Right renal cortex interstitium (tissue), 3 donors: Measurements from ENCODE around the gene JAZF1. TPM values are rescaled to one million over a fixed set of nuclear protein-coding genes. Genes with fewer than 3 reads are reported as not detected.

Experiments used
- DNase-seq, 3 donors: peaks; one replicate each; pipeline ENCODE4 v3.0.0-alpha.2; 2013; ENCODE audit warnings: low read depth in 3 of 3, low spot score in 2 of 3
- polyA plus RNA-seq, 3 donors: library from polyadenylated mRNA; unstranded; fragments of 120-200 nt; gene quantifications; one replicate each; pipeline ENCODE4 v1.2.1, GENCODE V29; 2013; ENCODE audit not compliant: insufficient read length in 3 of 3

The JAZF1 gene
- polyA plus RNA-seq, 3 donors, result 12.2 to 16.1 (median 14.1) TPM

DNA sequence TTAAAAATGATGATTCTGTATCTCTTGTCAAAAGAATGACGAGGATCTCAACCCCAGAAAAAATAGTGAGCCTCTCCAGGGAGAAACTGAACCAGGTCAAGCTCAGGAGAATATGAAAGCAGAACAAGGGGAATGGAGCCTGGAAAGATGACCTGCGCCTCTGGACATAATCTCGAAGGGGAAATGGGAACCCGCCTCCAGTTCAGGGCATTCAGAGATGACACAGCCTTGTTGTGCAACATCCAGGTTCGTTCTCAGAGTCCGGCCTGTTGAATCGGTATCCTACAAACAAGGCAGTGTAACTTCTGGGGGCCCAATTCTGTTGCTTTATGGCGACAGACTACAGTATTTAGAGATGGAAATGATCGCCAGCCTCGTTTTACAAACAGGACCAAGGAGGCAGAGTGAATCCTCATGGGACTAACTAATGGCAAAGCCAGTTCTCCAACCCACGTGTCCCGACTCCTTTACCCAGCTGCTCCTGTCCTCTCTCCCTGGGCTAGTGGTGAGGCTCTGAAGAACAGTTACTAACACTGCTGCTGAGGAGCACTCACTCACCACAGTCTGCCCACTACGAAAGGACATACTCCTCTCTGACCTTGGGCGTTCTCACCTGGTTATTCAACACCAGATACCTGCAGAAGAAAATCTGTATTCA is 67.6 kb downstream of the JAZF1 start:
- DNase-seq, result no peak

DNA sequence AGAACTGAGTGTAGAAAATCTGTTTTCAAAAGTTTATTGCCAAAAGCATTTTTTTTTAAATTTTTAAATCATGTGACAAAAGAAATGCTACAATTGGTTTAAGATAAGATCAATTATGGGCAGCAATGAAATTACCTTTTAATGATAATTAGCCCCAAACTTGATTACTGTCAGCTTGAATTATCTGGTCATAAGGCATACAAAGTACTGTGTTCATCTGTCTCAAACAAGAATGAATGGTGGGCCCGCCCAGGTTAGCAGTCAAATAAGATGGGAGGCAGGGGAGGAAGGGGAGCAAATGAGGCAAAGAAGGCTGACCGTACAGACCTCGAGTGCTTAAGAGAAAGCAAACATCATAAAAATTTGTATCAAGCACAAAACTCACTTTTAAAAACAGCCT is 68.1 kb downstream of the JAZF1 start:
- DNase-seq, result no peak

DNA sequence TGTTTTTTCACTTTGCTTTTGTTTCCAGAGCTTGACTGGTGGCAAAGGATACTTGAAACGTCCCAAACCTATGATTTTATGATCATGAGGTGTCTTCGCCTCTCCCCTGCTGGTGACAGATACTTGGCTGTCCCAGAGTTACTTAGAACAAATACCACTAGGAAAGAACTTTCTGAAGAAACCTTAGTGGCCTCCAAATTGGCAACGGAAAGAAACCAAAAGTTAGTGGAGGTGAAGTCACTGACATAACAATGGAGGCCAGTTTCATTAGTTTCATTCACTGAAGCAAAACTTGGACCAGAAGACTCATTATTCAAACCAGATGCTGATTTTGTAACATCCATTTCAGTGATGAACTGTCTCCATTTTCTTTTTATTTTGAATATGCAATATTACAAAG is 68.6 kb downstream of the JAZF1 start:
- DNase-seq, result no peak

DNA sequence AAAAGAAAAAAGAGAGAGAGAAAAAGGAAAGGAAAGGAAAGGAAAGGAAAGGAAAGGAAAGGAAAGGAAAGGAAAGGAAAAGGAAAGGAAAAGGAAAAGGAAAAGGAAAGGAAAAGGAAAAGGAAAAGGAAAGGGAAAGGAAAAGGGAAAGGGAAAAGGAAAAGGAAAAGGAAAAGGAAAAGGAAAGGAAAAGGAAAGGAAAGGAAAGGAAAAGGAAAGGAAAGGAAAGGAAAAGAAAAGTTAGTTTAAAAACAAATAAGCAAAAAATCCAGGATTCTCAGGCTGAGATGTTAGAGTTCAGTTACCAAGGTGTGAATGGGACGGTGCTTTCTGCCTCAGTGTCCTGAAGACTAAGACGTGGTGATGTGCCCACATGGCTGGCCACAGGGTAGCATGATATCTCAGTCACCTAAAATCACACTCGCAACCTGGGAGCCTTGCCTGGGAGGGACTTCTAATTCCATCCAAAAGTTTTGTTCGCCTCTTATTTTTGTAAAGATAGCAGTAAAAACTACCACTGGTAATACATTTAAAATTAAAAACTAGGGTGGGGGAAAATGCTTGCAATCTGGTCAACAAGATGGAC is 70.1 kb downstream of the JAZF1 start:
- DNase-seq, result no peak

DNA sequence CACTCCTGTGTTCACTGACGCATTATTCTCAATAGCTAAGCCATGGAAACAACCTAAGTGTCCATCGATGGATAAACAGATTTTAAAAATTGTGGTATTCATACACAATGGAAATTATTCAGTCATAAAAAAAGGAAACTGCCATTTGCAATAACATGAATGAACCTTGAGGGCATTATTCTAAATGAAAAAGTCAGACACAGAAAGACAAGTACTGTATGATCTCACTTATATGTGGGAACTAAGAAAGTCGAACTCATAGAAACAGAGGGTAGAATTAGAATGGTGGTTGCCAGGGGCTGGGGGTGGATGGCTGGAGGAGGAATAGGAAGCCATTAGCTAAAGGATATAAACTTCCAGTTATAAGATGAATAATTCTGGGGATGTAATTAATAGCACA is 71.8 kb downstream of the JAZF1 start:
- DNase-seq, result no peak

DNA sequence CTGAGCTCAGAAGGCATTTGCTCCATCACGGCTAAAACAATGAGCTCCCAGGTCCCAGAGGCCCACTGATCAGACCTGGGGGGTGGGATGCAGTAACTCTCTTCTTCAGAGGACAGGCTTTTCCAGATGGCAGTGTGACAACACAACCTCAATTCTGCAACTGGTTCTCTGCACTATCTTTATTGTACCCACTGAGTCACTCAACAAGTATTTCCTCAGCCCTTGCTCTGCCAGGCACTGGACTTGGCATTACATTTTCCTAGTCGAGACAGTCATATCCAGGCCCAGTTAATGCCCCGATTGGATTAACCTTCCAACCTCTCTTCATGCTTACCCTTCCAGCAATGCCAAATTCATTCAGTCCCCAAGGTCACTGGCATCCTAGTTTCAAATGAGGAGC is 72.6 kb downstream of the JAZF1 start:
- no peak for DNase-seq

DNA sequence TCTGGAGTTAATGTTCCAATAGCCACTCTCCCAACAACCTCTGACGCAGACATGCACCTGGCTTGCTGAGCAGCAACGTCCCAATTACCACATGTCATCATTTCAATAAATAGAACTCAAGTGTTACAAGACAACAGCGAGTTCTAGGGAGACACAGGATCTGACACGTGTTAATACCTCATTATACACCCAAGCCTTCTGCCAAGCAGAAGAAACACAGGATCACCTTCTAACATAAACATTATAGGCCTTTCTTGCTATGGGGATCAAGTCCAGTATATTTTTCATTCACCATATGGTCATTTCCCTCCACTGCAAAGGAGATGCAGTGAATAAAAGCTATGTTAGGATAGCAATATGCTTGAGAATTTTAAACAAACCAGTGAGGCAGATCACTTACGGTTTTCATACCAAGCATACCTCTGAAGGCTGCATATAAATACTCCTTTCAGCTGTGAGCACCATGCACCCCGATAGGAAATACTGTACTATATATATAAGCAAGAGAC is 74.2 kb downstream of the JAZF1 start:
- DNase-seq, result no peak

DNA sequence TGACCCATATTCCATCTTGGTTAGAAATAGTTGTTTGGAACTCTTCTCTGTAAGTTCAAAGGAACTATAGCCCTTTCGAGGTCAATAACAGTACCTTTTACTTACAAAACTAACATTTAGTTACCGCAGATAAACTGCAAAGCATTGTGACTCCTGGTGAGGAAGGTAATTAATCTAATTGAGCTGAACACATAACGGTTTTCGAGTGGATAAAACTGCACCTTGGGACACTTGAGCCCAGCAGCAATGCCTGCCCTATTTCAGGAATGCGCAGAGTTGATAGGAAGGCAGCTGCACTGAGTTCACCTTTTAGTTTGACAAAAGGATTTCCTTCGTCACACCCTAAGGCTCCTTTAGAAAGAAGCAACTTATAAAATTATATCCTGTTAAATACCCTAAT is 75.4 kb downstream of the JAZF1 start:
- no peak for DNase-seq

DNA sequence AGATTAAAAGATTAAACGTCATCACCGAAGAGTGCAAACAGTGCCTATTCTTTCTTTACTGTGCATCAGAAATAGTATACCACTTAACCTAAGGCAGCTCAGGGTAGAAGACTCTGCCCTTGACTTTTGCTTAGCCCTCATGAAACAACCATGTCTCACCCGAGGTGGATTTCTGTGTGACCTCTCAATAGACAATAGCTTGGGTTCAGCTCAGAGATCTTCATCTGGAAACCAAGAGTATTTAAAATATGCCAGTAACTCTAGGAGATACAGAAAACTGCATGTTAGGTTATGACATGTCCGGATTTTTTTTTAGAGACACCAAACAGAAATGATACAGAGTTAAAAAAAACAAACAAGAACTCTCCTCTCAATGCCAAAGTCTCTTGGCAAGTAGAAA is 75.8 kb downstream of the JAZF1 start:
- DNase-seq, result no peak

DNA sequence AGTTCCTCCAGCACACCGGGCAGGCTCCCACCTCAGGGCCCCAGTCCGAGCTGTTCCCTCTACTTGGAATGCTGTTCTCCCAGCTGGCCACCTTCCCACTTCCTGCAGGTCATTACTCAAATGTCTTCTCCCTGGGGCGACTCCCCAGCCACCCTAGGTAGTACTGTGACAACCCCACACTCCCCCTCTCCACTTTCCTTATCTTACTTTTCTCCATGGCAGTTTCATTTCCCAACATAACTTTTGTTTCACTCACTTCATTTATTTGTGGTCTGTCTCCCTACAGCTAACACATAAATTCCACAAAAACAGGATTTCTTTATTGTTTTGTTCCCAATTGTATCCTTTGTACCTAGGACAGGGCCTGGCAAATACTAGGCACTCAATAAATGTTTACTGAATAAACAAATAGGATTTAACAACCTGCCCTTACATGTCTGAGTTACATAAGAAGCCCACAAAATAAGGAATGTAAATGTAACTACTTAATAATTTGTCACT is 76.5 kb downstream of the JAZF1 start:
- DNase-seq, result no peak

DNA sequence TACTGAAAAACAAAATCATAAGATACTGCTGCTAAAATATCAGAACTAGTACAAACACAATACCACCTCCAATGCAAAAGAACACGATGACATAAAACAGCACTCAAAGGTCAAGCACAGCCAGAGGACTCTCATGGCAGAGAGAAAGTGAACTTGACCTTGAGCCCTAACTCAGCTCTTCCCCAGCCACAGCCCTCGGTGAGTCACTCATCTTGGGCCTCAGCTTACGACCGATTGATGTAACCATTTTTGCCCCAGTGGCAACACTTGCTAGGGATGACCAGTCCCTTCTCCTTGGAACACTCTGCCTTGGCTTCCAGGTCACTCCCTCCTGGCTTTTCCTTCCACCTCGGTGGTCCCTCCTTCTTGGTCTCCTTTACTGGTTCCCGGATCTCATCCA is 77.8 kb downstream of the JAZF1 start:
- DNase-seq, result no peak

DNA sequence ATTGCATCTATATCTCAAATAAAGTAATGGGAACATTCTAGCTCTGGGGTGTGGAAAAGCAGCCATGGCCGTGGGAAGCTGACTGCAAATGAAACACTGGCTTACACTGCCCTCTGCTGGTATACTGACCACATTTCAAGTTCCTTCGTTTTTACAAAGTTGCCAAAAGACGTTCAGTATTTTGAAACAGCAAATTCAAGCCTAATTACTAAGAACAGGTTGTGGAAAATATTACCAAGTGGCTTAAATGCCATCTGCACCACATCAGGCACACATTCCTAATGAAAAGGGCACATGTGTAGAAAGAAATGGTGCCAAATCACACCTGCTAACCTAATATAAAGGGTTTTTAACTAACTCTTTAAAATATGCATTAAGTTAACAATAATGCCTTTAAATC is 83.9 kb downstream of the JAZF1 start:
- peak in 2 of 3 donors; percentile 32 to 50 for DNase-seq

DNA sequence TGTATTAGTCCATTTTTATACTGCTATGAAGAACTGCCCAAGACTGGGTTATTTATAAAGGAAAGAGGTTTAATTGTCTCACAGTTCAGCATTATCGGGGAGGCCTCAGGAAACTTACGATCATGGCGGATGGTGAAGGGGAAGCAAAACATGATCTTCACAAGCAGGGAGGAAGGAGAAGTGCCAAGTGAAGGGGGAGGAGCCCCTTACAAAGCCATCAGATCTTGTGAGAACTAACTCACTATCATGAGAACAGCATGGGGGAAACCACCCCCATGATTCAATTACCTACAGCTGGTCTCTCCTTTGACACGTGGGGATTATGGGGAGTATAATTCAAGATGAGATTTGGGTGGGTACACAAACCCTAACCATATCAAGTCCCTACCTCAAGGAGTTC is 85.4 kb downstream of the JAZF1 start:
- no peak for DNase-seq

DNA sequence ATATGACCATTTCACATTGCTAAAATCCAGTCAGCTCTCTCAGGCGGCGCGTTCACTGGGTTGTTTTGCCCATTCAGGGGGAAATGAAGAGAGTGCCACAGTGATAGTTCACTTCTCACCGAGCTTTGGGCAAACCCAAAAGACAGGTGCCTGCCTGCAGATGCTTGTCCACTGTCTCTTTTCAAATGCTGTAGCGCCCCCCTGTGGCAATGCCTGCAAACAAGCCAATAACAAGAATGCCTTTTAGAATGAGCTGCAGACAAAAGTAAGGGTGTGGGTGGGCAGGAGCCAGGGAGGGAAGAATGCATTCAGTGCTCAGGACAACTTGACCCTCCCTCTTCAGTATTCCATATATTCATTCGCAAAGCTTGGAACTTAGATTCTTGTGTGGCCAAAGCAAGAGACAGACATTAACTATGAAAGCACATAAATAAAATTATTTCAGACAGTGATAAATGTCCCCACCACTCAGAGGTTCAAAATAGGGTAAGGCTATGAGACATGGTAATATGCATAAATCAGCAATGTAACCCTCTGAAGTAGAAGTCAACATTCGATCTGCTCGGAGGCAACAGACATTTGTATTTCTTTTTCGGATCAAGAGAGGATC is 86.9 kb downstream of the JAZF1 start:
- no peak for DNase-seq

DNA sequence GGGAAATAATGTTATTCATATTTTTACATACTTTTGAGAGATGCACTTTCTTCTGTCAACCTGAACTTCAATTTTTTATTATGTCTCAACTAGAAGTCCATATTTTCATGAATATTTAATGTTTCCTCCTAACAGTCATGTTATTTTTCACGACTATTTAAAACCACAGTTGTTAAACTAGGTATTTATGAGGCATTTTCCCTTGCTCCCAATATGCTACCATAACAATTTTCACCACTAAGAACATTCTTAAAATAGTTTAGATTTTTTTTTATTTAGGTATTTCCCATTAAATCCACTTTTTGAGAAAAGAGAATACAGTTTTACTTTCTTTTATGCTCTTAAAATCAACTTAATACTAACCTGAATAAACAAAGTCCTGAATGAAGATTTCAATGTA is 89.4 kb downstream of the JAZF1 start:
- no peak for DNase-seq

DNA sequence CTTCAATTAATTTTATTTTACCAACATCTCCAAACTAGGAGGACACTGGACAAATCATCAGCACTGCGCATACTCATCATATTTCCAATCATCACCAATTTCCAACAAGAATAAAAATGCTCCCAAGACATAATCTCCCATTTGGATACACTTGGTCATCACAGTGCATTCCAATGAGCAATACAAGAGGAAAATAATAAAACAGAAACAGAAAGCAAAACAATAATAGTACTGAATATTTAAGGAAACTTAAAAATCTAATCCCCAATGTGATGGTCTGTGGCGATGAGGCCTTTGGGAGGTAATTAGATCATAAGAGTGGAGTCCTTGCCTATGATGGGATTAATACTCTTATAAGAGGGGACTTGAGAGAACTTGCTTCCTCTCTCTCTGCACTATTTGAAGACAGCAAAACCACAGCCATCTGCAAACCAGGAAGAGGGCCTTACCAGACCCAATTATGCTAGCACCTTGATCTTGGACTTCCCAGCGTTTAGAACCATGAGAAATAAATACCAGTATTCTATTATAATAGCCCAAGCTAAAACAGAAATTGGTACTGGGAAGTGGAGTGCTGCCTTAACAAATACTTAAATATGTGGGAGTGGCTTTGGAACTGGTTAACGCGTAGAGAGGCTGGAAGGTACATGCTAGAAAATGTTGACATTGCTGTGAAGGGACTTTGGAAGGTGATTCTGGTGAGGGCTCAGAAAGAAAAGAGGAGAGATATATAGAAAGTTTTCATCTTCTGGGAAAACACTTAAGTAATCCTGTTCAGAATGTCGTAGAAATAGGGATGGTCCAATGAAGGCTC is 91.5 kb downstream of the JAZF1 start:
- no peak for DNase-seq

DNA sequence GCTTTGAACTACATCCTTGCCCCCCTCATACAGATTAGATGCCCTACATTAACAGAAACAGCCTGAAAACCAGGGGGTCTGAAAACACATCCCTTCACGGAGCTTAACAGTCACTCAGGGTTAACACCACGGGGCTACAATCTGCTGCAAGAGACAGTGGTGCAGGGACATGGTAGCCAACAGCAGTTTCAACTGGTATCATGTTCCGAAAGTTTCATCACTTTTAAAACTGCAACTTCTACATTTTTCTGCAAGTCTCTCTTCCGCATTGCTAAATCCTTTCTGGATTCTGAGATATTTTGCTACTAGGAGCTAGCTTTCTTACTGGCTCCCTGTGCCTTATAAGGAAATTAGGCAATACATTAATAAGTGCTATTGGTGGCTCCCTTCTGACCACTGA is 92.6 kb downstream of the JAZF1 start:
- no peak for DNase-seq

DNA sequence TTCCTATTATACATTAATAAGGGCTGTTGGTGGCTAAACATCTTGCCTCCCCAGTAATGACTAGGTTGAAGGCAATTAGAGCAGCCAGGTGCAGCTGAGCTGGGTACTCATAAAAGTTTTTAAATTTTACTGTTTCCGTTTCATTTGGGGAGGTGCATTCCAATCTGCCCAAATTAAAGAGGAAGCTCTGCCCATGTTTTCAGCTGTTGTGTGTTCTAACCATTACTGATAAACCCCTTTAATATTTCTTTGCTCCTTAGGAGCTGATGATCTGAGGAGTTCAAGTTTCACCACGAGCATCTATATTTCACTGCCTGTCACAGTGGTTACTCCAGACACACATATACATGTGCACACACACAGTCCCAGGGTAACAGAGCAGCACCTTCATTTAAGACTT is 94.4 kb downstream of the JAZF1 start:
- no peak for DNase-seq

DNA sequence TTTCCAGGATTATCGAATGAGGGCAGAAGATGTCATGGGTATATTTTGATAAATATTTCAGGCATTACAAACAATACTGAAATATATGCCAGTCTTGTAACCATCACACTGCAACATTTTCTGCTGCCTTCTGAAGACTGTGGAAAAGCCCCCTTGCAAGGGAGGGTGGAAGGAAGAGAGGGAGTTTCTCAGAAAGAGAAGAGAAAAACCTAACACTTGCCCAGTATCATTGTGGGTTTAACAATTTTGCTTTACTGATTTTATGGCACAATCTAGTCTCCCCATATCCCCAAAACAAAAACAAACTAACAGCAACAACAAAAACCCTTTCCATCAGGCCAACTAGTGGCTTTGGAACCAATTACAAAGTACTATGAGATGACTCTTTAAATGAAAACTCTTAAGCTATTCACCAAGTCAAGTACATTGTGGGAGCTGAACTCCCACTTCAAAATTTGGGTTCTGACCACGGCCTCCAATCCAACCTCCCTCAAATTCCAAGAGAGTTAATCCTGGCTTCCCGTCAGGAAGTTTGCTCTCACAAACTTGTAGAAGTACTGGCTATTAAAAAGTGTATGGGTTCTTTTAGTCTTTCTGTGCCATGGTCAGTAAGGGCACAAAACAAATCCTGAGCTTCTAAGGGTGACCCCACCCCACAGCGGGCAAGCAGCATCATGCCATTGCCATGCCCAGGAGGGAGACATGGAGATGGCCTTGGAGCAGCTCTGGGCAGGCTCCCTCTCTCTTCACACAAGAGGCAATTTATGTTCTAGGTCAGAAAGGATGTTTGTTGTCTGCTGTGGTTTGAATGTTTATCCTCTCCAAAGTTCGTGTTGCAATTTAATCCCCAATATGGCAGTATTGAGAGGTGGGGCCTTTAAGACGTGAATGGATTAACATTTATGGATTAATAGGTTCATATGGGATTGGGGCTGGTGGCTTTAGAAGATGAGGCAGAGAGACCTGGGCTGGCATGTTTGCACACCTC is 96.3 kb downstream of the JAZF1 start:
- no peak for DNase-seq
